ENCODE measurements around the gene NCAN. TPM values are rescaled to one million over a fixed set of nuclear protein-coding genes. Genes with fewer than 3 reads are reported as not detected.

NCAN gene
- total RNA-seq, 1 experiment from 2014 or later = 3.0 TPM

DNA sequence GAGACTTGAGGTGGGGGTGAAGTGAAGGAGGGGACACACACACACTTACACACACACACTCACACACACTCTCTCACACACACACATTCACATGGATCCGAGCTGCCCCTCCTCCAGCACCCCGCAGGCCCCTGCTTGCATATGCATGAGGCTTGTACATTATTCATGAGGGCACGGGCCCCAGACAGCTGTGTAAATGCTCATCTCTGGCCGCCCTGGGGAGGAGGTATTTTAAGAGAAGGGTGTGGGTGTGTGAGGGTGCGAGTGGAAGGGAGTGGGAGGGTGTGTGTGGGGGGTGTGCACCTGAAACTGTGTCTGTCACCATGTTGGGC is 2.4 kb downstream of the NCAN start (continued):
- no peak for TF ChIP-seq ZNF396 (CRISPR knock-in tag; IDR thresholded peaks at IDR 0.05; ENCODE audit: borderline replicate concordance)

- Mint-ChIP-seq H3K27ac (no peak overlapping the region), H3K4me1 (peaks cover 14% of the 10 kb centered on the region), H3K4me3 (no peak overlapping the region), H3K36me3 (no peaks in the 10 kb centered on the region), H3K27me3 (ENCODE audit: low read depth) (peaks cover 72% of the 10 kb centered on the region), H3K9me3 (no peaks in the 10 kb centered on the region)
- ATAC-seq (peak; percentile 51), DNase-seq (ENCODE audit: low spot score) (peak; percentile 93)
- POLR2A ChIA-PET = no interaction called here
- CTCF ChIA-PET = interaction anchor here (0.5 to 3.4 kb wide), 10 partner anchors 10 to 128 kb away, joined by 3 to 29 read pairs (median 3); partner anchors contain the start of genes MEF2B and NR2C2AP
- no peak for TF ChIP-seq ZNF396 (CRISPR knock-in tag; IDR thresholded peaks at IDR 0.05; ENCODE audit: borderline replicate concordance)
- TF ChIP-seq TEAD1 (CRISPR knock-in tag; IDR thresholded peaks at IDR 0.05) = peak; percentile 96
- no peak for TF ChIP-seq SOX15 (CRISPR knock-in tag; IDR thresholded peaks at IDR 0.05)
- TF ChIP-seq, protein P1, sequence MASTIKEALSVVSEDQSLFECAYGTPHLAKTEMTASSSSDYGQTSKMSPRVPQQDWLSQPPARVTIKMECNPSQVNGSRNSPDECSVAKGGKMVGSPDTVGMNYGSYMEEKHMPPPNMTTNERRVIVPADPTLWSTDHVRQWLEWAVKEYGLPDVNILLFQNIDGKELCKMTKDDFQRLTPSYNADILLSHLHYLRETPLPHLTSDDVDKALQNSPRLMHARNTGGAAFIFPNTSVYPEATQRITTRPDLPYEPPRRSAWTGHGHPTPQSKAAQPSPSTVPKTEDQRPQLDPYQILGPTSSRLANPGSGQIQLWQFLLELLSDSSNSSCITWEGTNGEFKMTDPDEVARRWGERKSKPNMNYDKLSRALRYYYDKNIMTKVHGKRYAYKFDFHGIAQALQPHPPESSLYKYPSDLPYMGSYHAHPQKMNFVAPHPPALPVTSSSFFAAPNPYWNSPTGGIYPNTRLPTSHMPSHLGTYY (CRISPR knock-in tag; IDR thresholded peaks at IDR 0.05) = no peak; the same call in 1 of the 2 replicates
- 0 out of 2 replicates have a peak, but pooled peaks have one; percentile 66 for TF ChIP-seq ZNF219 (CRISPR knock-in tag; IDR thresholded peaks at IDR 0.05; ENCODE audit: borderline replicate concordance)
- TF ChIP-seq TCF7 (CRISPR knock-in tag; IDR thresholded peaks at IDR 0.05; ENCODE audit: low read depth) = no peak
- TF ChIP-seq, protein P2, sequence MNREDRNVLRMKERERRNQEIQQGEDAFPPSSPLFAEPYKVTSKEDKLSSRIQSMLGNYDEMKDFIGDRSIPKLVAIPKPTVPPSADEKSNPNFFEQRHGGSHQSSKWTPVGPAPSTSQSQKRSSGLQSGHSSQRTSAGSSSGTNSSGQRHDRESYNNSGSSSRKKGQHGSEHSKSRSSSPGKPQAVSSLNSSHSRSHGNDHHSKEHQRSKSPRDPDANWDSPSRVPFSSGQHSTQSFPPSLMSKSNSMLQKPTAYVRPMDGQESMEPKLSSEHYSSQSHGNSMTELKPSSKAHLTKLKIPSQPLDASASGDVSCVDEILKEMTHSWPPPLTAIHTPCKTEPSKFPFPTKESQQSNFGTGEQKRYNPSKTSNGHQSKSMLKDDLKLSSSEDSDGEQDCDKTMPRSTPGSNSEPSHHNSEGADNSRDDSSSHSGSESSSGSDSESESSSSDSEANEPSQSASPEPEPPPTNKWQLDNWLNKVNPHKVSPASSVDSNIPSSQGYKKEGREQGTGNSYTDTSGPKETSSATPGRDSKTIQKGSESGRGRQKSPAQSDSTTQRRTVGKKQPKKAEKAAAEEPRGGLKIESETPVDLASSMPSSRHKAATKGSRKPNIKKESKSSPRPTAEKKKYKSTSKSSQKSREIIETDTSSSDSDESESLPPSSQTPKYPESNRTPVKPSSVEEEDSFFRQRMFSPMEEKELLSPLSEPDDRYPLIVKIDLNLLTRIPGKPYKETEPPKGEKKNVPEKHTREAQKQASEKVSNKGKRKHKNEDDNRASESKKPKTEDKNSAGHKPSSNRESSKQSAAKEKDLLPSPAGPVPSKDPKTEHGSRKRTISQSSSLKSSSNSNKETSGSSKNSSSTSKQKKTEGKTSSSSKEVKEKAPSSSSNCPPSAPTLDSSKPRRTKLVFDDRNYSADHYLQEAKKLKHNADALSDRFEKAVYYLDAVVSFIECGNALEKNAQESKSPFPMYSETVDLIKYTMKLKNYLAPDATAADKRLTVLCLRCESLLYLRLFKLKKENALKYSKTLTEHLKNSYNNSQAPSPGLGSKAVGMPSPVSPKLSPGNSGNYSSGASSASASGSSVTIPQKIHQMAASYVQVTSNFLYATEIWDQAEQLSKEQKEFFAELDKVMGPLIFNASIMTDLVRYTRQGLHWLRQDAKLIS (CRISPR knock-in tag; IDR thresholded peaks at IDR 0.05; ENCODE audit: borderline replicate concordance) = peak; percentile 63; the same call in 1 of the 2 replicates
- TF ChIP-seq E2F4 (CRISPR knock-in tag; IDR thresholded peaks at IDR 0.05; ENCODE audit: borderline replicate concordance, low read depth) = no peak; the same call in 1 of the 2 replicates
- peak; percentile 84 for TF ChIP-seq SMAD4 (CRISPR knock-in tag; IDR thresholded peaks at IDR 0.05)
- TF ChIP-seq RORB (CRISPR knock-in tag; IDR thresholded peaks at IDR 0.05) = no peak
- TF ChIP-seq E2F5 (CRISPR knock-in tag; IDR thresholded peaks at IDR 0.05) = 0 out of 2 replicates have a peak, but pooled peaks have one; percentile 30
- TF ChIP-seq IRF2 (CRISPR knock-in tag; IDR thresholded peaks at IDR 0.05; ENCODE audit: borderline replicate concordance, low read depth) = no peak
- no peak for TF ChIP-seq JAZF1 (CRISPR knock-in tag; IDR thresholded peaks at IDR 0.05)
- TF ChIP-seq FOXP1 (CRISPR knock-in tag; IDR thresholded peaks at IDR 0.05; ENCODE audit: borderline replicate concordance) = peak; percentile 89; the same call in 1 of the 2 replicates
- TF ChIP-seq, protein P3, sequence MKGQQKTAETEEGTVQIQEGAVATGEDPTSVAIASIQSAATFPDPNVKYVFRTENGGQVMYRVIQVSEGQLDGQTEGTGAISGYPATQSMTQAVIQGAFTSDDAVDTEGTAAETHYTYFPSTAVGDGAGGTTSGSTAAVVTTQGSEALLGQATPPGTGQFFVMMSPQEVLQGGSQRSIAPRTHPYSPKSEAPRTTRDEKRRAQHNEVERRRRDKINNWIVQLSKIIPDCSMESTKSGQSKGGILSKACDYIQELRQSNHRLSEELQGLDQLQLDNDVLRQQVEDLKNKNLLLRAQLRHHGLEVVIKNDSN (CRISPR knock-in tag; IDR thresholded peaks at IDR 0.05) = peak; percentile 76; the same call in 1 of the 2 replicates
- TF ChIP-seq SP1 (CRISPR knock-in tag; conservative IDR thresholded peaks at IDR 0.05) = 0 out of 2 replicates have a peak, but pooled peaks have one; percentile 42
- TF ChIP-seq JUN (CRISPR knock-in tag; IDR thresholded peaks at IDR 0.05) = peak; percentile 91; the same call in 1 of the 2 replicates
- TF ChIP-seq ZNF138 (CRISPR knock-in tag; conservative IDR thresholded peaks at IDR 0.05) = peak; percentile 59; the same call in 1 of the 2 replicates
- no peak for TF ChIP-seq ZNF263 (CRISPR knock-in tag; IDR thresholded peaks at IDR 0.05; ENCODE audit: low read depth)
- peak; percentile 86; the same call in 1 of the 2 replicates for TF ChIP-seq SMAD3 (CRISPR knock-in tag; IDR thresholded peaks at IDR 0.05; ENCODE audit: borderline replicate concordance)
- TF ChIP-seq, protein P4, sequence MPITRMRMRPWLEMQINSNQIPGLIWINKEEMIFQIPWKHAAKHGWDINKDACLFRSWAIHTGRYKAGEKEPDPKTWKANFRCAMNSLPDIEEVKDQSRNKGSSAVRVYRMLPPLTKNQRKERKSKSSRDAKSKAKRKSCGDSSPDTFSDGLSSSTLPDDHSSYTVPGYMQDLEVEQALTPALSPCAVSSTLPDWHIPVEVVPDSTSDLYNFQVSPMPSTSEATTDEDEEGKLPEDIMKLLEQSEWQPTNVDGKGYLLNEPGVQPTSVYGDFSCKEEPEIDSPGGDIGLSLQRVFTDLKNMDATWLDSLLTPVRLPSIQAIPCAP (CRISPR knock-in tag; IDR thresholded peaks at IDR 0.05) = 0 out of 2 replicates have a peak, but pooled peaks have one; percentile 18
- TF ChIP-seq, protein P5, sequence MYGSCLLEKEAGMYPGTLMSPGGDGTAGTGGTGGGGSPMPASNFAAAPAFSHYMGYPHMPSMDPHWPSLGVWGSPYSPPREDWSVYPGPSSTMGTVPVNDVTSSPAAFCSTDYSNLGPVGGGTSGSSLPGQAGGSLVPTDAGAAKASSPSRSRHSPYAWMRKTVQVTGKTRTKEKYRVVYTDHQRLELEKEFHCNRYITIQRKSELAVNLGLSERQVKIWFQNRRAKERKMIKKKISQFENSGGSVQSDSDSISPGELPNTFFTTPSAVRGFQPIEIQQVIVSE (CRISPR knock-in tag; IDR thresholded peaks at IDR 0.05; ENCODE audit: borderline replicate concordance) = no peak
- no peak for TF ChIP-seq EMX1 (CRISPR knock-in tag; IDR thresholded peaks at IDR 0.05)
- TF ChIP-seq, protein P6, sequence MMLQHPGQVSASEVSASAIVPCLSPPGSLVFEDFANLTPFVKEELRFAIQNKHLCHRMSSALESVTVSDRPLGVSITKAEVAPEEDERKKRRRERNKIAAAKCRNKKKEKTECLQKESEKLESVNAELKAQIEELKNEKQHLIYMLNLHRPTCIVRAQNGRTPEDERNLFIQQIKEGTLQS (CRISPR knock-in tag; conservative IDR thresholded peaks at IDR 0.05) = no peak
- no peak for TF ChIP-seq HMGA2 (CRISPR knock-in tag; IDR thresholded peaks at IDR 0.05)
- TF ChIP-seq TEAD4 (CRISPR knock-in tag; IDR thresholded peaks at IDR 0.05) = peak; percentile 85; the same call in 1 of the 2 replicates
- no peak for TF ChIP-seq NR2C2 (CRISPR knock-in tag; IDR thresholded peaks at IDR 0.05)
- TF ChIP-seq MYBL2 (CRISPR knock-in tag; IDR thresholded peaks at IDR 0.05) = no peak
Observed at GRCh38 chr19:19214892-19215291, 3.1 kb downstream of the NCAN start.
